NCI-H345 (cell line): ENCODE data around the gene RSU1.

ENCODE experiments used
- DNase-seq: peaks from one replicate; lab custom pipeline; 2025; lab: John Stamatoyannopoulos, UW

The RSU1 gene

GRCh38 chr10:16674147-16674703 is 143.0 kb downstream of the RSU1 start:
- peak; percentile 66 for DNase-seq

GRCh38 chr10:16673443-16673842 is 143.8 kb downstream of the RSU1 start:
- DNase-seq = peak; percentile 85

GRCh38 chr10:16663444-16663843 is 153.8 kb downstream of the RSU1 start:
- DNase-seq = no peak

- DNase-seq = no peak
Measured at GRCh38 chr10:16662923-16663322, 154.3 kb downstream of the RSU1 start.

- DNase-seq = no peak
Measured at GRCh38 chr10:16656895-16657294, 160.3 kb downstream of the RSU1 start.

- no peak for DNase-seq
Measured at GRCh38 chr10:16653224-16653623, 164.0 kb downstream of the RSU1 start.

- DNase-seq = no peak
Measured at GRCh38 chr10:16652154-16652553, 165.1 kb downstream of the RSU1 start.

- no peak for DNase-seq
Measured at GRCh38 chr10:16649757-16650156, 167.5 kb downstream of the RSU1 start.

GRCh38 chr10:16648366-16648765 is 168.9 kb downstream of the RSU1 start:
- DNase-seq = no peak

GRCh38 chr10:16646181-16647059 is 170.8 kb downstream of the RSU1 start:
- DNase-seq = no peak

GRCh38 chr10:16644146-16644545 is 173.1 kb downstream of the RSU1 start:
- DNase-seq = no peak

GRCh38 chr10:16643502-16643901 is 173.7 kb downstream of the RSU1 start:
- no peak for DNase-seq

- no peak for DNase-seq
Measured at GRCh38 chr10:16640153-16640552, 177.1 kb downstream of the RSU1 start.

- DNase-seq = no peak
Measured at GRCh38 chr10:16639471-16639870, 177.8 kb downstream of the RSU1 start.

GRCh38 chr10:16632996-16633395 is 184.2 kb downstream of the RSU1 start:
- no peak for DNase-seq

- DNase-seq = no peak
Measured at GRCh38 chr10:16626697-16627096, 190.5 kb downstream of the RSU1 start.

- no peak for DNase-seq
Measured at GRCh38 chr10:16612981-16613355, 204.3 kb downstream of the RSU1 start.

GRCh38 chr10:16612115-16612980 is 204.9 kb downstream of the RSU1 start:
- DNase-seq = no peak

GRCh38 chr10:16611037-16611436 is 206.2 kb downstream of the RSU1 start:
- DNase-seq = no peak

- DNase-seq = no peak
Measured at GRCh38 chr10:16609211-16609610, 208.0 kb downstream of the RSU1 start.

GRCh38 chr10:16606923-16607322 is 210.3 kb downstream of the RSU1 start:
- DNase-seq = no peak

- no peak for DNase-seq
Measured at GRCh38 chr10:16606421-16606820, 210.8 kb downstream of the RSU1 start.

GRCh38 chr10:16603308-16603707 is 213.9 kb downstream of the RSU1 start:
- DNase-seq = no peak
